GM12864 (cell line): ENCODE results near the gene NCEH1.

ENCODE experiments used
- DNase-seq: peaks from one replicate; pipeline ENCODE4 v3.0.0-alpha.2; 2011; ENCODE audit warnings: low read depth
- H3K4me3 ChIP-seq: 2 replicates; pipeline ENCODE4 v1.5.1; 2011; ENCODE audit warnings: mild to moderate bottlenecking, low read depth, low read length, control low read depth
- TF ChIP-seq, protein P1 (sequence below): IDR thresholded peaks from 2 replicates; pipeline ENCODE4 v1.5.1; 2011; ENCODE audit warnings: low read depth, mild to moderate bottlenecking, moderate library complexity, low read length, control low read depth, inconsistent platforms; ENCODE audit errors: missing control alignments

Gene NCEH1

DNA sequence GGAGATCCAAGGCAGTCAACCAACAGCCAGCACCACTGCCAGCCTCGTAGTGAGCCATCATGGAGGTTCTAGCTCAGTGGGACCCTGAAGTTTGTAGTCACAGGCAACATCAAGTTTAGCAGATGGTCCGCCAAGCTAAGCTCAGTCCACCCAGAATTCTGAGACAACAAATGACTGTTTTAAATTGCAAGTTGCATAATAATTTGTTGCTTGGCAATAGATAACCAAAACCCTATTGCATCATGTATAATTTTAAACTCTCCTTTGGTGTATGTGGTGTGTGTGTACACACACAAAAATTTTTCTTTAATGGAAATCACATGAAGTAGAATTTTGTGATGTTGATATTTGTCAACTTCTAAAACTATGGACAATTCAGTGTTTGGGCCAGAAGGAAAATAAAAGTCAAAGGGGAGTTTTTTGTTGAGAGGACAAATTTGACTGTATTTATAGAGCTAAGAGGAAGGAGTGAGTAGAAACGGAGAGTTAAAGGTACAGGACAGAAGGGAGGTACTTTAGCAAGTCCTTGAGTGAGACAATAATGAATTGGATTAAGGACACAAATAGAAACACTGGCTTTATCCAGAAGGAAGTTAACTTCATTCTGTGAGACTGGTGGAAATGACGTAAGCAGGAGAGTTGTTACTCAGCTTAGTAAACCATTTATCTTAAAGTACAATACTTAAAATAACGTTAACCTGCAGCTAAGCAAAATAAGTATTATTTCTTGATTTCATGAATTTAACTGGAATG, 83.6 kb downstream of the NCEH1 start:
- TF ChIP-seq, protein P1, sequence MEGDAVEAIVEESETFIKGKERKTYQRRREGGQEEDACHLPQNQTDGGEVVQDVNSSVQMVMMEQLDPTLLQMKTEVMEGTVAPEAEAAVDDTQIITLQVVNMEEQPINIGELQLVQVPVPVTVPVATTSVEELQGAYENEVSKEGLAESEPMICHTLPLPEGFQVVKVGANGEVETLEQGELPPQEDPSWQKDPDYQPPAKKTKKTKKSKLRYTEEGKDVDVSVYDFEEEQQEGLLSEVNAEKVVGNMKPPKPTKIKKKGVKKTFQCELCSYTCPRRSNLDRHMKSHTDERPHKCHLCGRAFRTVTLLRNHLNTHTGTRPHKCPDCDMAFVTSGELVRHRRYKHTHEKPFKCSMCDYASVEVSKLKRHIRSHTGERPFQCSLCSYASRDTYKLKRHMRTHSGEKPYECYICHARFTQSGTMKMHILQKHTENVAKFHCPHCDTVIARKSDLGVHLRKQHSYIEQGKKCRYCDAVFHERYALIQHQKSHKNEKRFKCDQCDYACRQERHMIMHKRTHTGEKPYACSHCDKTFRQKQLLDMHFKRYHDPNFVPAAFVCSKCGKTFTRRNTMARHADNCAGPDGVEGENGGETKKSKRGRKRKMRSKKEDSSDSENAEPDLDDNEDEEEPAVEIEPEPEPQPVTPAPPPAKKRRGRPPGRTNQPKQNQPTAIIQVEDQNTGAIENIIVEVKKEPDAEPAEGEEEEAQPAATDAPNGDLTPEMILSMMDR = no peak
- H3K4me3 ChIP-seq = no peak overlapping the region
- no peak for DNase-seq

- DNase-seq = no peak
- no peak overlapping the region for H3K4me3 ChIP-seq
- TF ChIP-seq, protein P1 = no peak
These were observed 84.7 kb downstream of the NCEH1 start for GRCh38 chr3:172626021-172626640.

DNA sequence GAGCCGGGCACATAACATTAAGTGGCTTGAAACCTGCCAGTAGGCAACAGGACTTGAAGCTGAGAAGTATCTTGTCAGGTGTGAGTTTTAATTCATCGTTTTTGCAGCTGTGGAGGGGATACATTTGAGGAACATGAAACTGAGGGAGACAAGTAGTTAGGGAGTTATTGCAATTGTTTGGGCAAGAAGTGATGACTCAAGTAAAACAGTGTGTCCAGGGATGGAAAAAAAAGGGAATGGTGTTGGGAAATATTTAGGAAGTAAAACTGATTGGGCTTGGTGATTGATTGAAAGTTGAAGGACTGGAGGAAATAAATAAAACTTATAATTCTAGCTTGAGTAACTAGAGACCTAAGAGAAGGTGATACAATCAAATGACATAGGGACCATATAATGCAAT, 85.5 kb downstream of the NCEH1 start:
- TF ChIP-seq, protein P1 = no peak
- no peak overlapping the region for H3K4me3 ChIP-seq
- DNase-seq = no peak

DNA sequence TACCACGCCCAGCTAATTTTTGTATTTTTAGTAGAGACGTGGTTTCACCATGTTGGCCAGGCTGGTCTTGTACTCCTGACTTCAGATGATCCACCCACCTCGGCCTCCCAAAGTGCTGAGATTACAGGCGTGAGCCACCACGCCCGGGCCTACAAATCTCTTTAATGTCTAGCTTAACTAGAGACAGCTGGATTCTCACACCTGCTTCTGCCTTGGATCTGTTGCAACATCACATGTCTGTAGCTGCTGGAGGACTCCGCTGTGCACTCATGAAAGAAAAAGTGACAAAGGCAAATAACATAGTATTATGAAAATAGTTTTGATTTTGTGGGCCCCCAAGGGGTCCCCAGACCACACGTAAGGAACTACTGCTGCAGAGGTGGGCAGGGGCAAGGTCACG, 85.9 kb downstream of the NCEH1 start:
- TF ChIP-seq, protein P1 = no peak
- no peak overlapping the region for H3K4me3 ChIP-seq
- no peak for DNase-seq

DNA sequence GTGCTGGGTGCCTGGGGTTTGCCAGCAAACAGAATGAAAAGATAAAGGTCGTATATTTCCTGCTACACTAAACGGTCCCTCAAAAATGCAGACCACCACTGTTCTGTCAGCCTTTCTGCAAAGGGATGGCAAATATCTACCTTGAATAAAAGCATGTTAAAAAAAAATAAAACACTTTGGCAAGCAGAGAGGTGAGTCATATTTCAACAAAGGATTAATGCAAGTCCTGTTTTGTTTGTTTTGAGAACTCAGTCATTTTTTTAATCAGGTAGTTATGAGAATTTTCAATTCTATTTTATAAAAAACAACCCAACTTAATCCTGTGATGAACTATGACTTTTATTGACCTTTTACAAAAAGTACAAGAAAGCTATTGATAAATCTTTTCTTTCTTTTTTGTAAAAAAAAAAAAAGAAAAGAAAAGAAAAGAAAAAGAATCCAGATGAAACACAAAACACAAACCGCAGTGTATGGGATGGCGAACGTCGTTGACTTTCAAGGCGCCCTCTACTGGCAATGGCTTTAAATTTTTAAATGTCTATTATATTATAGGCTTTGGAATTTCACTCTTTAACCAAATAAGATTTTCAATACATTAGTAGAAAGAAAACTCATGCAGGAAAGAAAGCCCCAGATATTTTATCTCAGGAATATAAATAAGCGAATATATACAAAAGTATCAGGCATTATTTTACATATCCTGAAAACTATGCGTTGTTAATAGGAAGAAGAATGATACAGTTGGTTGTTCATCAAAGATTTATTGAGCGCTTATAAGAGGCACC, 87.8 kb downstream of the NCEH1 start:
- no peak for DNase-seq
- H3K4me3 ChIP-seq = no peak overlapping the region
- TF ChIP-seq, protein P1 = peak; percentile 55

DNA sequence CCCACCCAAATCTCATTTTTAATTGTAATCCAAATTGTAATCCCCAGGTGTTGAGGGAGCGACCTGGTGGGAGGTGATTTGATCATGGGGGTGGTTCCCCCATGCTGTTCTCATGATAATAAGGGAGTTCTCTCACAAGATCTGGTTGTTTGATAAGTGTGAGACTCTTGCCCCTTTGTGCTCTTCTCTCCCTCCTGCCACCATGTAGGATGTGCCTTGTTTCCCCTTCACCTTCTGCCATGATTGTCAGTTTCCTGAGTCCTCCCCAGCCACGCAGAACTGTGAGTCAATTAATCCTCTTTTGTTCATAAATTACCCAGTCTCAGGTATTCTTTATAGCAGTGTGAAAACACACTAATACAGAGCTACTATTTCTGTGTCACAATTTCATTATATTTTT, 88.7 kb downstream of the NCEH1 start:
- DNase-seq = no peak
- TF ChIP-seq, protein P1 = no peak

More for the DNA sequence above, 88.7 kb downstream of the NCEH1 start:
- no peak overlapping the region for H3K4me3 ChIP-seq
